ENCODE measurements around the gene MXD4. TPM values are rescaled to one million over a fixed set of nuclear protein-coding genes. Genes with fewer than 3 reads are reported as not detected.

The MXD4 gene
- total RNA-seq, 1 donor from 2014 or later, result 44.0 TPM

DNA sequence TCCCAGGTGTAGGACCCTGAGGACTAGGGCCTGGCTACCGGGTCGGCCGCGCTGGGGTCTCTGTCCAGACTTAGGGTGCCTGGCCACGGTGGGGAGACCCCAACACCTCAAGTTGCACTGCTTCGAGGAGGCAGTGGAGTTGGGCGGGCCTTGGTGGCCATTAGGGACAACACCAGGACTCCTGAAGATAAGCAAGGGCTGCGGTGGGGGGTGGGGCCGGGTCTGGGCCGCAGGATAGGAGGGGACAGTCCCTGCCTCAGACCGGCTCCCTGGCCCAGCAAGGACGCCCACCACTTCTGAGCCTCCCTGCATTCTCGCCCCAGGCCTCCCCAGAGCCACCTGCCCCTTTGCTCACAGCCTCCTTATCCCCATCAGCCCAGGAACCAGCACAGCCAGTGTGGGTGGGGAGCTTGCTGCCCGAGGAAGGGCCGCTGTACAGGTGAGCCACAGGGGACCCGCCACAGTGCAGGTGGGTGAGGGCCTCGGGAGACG is 5.5 kb upstream of the MXD4 start:
- ATAC-seq (no peak), DNase-seq (no peak)
- intact Hi-C loops (cut with micrococcal nuclease), result no loop called here

DNA sequence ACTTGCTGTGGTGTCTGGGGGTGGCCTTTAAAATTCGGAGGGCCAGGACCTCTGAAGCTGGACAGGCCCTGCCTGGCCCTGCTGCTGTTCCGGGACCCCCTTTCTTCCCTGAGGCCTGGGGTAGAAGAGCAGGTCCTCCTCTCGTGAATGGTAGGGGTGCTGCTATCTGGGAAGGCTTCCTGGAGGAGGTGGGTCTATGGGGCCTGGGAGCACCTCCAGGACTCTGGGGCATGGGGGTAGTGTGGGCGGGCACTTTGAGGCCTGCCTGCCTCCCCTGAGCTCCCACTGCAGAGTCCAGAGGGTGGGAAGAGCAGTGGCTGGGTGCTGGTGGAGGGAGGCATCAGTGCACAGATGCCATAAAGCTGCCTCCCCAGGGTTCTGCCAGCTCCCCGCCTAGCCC is 4.9 kb upstream of the MXD4 start:
- no peak for ATAC-seq
- intact Hi-C loops (cut with micrococcal nuclease), result no loop called here
- no peak for DNase-seq

DNA sequence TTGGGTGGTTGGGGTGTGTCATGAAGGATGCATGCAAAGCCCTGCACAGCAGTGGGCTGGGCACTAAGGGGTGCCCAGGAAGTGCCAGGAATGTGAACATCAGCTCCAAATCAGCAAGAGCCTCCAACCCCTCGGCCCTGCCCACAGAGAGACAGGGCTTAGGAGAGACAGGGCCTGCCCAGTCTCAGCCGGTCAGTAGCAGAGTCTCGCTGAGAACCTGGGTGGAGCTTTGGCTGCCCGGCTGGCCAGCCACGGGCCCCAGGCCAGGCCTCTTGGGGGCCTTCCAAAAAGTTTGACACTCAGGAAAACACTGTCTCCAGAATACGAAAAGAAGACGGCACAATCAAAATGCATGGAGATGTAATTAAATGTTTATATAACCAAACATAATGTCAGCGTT is 4.3 kb upstream of the MXD4 start:
- intact Hi-C loops (cut with micrococcal nuclease), result no loop called here
- ATAC-seq (peak; percentile 38), DNase-seq (peak; percentile 89)

DNA sequence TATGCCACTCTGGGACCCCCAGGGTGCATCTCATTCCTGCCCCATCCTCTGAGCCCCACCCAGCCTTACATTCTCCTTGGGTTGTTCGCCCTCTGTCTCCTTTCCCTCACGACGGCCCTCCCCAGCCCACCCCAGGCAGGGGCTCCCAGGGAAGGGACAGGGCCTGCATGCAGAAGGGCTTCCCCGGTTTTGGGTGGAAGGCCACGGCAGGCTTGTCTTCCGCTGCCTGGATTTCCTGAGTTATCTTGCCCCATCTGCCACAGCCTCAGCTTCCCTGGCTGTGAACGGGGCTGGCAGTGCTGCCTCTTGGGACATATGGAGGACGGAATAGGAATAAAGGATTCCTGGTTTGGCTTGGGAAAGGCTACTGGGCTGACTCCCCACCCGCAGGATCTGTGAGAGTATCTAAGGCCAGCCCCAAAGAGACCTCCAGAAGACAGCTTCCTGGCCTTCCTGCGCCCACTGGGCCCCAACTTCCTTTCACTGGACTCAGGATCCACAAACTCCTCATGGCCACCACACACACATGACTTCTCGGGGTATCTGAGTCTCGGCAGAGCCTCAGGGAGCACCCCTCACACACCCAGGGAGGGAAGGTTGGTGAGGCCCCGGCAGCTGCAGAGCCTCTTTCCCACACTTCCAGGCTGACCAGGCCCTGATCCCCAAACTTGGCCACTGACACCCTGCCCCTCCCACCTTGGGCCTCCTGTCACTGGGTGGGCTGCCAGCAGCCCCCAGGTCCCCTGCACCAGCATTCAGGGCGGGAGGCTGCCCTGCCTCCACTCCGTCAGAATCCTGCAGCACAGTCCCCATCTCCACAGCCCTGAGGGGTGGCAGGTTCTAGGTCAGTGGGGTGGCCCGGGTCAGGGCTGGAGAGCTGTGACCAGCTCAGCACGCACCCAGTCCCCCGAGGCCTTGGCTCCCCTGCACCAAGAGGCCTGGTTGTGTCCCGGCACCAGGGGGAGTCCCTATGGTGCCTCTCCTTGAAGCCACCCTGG is 3.5 kb upstream of the MXD4 start:
- intact Hi-C loops (cut with micrococcal nuclease), result no loop called here
- ATAC-seq (no peak), DNase-seq (peak; percentile 34)

DNA sequence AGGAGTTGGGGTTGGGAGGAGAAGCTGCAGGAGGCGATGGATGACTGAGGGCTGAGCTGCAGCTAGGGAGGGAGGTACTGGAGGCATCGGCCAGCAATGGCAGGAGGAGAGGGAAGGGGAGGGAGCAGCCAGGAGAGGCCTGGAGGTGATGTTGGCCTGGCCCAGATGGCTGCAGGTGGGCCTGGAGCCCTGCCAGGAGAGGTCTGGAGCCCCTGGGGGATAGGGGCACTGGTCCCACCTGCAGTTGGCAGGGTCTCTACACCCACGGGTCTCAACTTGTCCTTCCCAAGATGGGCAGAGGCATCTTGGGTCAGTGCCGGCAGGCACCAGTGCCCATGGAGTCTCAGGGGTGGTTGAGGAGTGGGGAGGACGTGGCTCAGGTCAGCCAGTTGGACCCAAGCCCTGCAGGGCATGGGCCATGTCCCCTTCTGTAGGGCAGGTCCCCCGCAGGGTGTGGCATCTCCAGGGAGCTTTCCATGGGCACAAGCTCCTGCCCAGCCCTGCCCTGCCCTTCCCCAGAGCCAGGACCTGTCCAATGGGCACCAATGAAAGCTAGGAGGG is 2.7 kb upstream of the MXD4 start:
- peak; percentile 32 for DNase-seq
- intact Hi-C loops (cut with micrococcal nuclease), result no loop called here

DNA sequence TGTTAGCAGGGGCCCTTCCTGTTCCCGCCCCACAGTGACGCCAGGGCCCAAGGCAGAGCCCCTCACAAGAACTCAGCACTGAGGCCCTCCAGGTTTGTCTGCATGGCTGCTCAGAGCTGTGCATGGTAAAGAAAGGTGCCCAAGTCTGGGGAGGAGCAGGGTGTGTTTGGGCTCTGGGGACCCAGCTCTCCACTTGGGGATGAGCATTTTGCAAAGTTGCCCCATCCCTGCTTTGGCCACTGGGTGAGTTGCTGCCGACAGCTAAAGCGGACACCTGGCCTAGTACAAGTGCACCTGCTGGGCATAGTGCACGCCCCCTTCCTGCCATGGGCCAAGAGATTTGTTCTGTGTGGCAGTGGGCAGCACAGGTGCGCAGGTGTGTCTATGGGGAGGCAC is 2.0 kb upstream of the MXD4 start:
- ATAC-seq, result no peak
- intact Hi-C loops (cut with micrococcal nuclease), result no loop called here
- no peak for DNase-seq

More for the DNA sequence above, 2.7 kb upstream of the MXD4 start:
- ATAC-seq, result no peak

DNA sequence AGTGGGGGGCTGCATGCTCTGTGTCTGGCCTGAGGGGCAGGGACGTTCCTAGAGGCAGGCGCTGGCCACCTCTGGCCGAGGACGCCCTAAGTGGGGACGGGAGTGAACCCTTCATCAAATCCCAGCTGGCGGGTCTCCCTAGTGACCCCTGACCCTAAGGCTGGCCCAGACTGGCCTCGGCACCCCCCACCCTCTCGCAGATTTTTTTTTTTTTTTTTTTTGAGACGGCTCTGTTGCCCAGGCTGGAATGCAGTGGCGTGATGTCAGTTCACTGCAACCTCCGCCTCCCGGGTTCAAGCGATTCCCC is 988 bp upstream of the MXD4 start:
- intact Hi-C loops (cut with micrococcal nuclease), result no loop called here
- ATAC-seq (no peak), DNase-seq (no peak)

DNA sequence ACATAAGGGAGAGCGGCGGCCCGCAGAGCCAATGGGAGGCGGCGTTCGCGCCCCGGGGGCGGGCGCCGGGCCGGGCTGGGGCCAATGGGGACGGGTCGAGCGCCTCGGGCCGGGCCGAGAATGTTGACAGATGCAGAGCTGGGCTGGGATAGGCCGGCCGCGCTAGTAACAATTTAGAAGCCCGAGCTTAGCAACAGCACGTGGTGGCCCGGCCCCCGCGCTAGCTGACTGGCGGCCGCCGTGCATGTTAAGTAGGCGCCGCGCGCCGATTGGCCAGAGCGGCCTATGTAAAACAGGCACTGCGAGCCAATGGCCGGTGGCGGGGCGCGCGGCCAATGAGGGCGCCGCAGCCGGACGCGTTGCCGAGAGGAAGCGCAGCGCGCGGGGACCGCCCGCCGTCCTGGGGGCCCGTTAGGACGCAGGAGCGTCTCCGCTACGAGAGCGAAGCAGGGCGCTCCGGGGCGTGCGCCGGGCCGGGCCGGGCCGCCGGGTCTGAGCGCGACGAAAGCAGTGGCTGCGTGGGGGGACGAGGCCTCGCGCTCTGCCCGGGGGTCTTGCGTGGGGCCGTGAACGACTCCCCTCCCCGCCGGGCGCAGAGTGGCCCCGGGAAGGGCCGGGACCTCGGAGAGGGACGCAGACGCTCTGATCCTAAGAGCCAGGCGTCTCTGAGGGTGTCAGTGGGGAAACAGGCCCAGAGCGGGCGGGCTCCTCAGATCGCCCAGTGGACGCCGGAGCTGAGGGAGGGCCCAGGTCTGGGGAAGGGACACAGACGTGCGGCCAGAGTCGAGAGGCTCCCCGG is 435 bp upstream of the MXD4 start:
- intact Hi-C loops (cut with micrococcal nuclease), result no loop called here
- ATAC-seq, result peak; percentile 91
- DNase-seq, result peak; percentile 100

DNA sequence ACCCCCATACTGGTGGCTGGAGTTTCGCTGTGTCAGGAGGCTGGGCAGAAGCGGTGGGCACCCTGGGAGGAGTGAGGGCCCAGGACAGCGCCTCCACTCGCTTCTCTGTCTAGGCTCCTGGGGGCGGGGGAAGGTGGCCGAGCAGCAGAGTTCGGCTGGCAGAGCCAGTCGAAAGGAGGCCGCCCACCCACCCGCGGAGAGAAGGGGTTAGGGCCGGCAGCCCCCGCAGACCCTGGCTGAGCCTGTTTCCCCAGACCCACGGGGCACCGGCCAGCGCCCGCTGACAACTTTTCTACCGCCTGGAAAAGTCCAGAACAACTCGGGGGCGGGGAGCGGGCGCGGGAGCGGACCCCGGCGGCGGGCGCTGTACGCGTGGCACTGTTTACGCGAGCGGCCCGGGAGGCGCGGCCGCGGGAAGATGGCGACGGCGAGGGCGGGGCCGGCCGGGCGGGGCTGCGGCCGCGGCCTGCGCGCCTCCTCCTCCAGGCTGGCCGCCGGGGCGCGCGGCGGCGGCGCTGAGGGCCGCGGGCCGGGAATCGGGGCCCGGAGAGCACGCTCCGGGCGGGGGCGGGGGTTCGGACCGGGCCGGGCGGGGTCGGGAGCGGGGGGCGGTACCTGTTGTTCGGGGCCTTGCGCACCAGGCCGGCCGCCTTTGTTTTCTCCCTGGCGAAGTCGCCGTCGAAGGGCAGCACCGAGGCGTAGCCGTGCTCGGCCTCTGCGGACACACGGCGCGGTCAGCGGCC is 628 bp downstream of the MXD4 start:
- ATAC-seq, result no peak
- DNase-seq, result peak; percentile 82
- intact Hi-C loops (cut with micrococcal nuclease), result no loop called here

DNA sequence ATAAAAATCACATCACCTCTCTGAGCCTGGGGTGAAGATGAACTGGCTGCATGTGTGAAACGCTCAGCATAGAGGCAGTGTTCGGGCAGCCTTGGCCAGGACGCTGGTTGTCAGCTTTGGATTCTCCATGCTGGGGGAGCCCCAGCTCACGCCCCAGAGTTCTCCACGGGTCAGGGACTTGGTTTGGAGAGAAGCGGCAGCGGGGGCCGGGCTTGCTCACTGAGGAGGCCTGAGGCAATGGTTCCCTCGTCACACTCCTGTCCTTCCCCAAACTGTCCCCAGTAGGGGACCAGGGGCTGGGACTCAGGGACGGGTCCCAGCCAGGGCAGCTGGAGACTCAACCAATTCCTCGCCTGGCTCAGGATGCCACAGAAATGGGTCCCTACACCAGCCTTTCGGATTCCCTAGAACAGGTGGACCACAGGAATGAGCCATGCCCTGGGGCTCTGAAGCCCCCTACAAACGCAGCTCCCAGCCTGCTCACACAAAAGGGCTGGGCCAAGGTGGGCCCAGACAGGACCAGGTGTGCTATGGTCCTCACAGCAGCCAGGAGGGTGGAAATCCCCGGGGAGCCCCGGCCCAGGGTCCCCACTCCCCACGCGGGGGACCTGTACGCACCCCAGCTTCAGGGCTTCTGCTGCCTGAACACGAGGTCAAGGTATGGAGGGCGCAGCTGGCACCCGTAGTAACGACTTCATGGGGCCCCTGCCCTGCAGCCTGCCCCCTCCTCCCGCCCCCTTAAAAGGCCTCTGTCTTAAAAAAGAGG is 1.4 kb downstream of the MXD4 start:
- DNase-seq, result peak; percentile 42
- intact Hi-C loops (cut with micrococcal nuclease), result no loop called here
- no peak for ATAC-seq

DNA sequence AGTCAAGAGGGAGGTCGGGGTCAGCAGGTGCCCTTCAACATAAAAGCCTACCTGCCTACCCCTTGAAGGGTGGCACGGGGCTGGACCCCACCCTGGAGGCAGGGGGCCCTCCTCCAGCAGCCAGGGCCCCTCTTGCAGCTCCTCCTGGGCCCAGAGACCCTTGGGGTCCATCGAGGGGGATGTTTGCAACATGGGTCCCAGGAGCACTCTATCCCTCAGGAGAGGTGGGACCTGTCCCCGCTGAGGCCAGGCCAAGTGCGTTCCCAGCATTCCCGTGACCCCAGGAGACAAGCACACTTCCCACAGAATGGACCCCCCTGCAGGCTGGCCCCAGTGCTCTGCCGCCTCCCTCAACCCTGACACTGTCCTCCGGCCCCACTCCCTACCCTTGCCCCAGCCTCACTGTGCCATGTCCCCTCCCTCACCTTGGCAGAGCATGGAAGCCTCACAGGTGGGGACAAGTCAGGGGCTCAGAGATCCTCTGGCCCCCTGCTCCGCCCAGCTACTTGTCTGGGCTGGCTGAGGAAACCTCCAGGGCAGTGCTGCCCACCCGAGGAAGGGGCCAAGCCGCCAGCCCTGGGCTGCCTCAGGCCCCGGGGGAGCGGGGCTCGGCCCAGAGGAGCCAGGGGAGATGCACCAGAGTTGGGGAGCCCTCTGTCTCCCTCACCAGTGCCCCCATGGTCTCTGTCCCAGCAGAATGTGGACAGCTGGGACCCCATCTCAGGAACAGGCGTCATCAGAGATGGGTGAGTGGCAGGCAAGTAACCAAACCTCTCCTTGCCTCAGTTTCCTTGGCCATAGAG is 2.2 kb downstream of the MXD4 start:
- intact Hi-C loops (cut with micrococcal nuclease), result no loop called here
- DNase-seq (peak; percentile 27), ATAC-seq (no peak)

DNA sequence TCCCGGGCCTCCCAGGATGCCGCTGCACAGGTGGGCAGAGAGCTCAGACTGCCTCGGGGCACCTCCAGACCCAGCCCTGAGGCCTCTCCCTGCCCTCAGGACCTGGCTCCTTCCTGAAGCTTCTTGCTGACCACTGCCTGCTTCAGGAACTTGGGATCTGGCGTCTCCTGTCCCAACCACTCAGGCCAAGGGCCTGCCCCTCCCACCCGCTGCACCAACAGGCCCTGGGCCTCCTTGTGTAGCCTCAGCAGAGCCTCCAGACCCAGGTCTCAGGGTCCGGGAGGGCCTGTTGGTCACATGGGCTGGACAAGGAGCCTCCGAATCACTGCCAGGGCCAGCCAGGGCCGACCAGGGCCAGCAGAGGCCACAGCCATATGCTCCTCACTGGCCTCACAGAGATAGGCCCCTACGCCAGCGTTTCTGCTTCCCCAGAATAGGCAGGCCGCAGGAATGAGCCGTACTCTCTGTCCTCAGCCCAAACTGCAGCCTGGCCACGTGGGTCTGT is 2.8 kb downstream of the MXD4 start:
- DNase-seq, result peak; percentile 41
- intact Hi-C loops (cut with micrococcal nuclease), result no loop called here
- no peak for ATAC-seq

DNA sequence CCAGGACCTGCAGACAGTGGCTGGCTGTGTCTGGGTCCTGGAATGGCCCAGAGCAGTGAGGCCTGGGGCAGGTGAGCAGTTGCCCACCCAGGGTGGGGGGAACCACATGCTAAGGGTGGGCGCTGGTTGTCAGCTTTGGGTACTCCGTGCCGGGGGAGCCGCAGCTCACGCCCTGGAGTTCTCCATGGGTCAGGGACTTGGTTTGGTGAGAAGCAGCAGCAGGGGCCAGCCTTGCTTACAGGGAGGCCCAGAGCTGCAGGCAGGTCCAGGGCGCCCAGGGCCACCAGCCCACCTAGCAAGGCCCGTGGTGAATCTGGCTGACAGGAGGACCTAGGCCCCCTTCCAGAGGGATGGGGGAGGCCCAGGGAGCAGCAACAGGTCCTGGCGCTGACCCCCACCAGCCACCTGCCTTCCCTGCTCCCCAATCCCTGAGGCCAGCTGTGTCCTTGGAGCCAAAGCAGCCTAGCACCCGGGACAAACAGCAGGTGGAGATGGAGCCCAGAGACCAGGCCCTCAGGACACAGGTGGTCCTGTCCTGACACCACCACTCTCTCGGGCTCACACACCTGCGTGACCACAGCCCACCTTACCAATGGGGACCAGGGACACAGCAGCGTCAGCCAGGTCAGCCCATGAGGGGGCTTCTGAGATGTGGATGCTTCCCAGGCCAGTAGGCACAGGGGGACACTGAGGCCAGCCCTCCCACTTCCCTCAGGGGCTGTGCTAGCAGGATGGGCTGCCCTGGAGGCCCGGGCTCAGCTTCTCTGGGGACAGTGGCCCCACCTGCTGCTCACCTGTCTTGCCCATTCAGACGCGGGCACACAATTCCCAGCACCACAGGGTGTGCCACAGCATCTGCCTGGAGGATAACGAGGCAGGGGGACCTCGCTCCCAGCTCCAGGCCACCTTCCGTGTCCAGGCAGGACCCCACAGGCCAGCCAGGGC is 3.5 kb downstream of the MXD4 start:
- intact Hi-C loops (cut with micrococcal nuclease), result no loop called here
- no peak for ATAC-seq
- DNase-seq, result peak; percentile 27

DNA sequence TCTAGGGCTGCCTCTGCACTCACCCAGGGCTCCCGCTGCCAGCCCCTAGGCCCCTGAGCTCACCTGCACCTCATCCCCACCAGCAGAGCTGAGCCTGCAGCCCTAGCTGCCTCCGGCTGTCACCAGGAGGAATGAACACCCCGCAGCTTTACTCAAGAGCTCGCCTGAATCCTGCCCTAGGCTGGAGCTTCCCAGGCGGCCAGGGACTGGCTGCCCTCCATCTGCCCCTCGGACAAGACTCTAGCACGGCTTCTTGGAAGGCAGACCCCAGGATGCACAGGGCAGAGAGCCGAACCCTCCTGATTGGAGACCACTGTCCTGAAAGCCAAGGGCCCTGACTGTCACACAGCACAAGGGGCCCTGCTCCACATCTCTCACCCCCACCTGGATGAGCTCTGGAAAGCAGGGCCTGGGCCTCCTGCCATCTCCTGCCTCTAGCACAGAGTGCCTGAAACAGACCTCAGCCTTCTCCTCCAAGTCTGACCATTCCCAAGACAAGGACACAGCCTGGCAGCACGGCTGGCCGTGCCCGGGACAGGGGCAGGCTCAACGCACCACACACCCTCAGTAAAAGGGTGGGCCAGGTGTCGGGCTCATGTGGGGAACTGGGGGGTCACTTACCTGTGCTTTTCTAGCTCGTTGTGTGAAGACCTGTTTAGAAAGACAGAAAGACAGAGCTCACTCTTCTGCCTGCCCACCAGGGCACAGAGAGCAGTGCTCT is 4.4 kb downstream of the MXD4 start:
- intact Hi-C loops (cut with micrococcal nuclease), result no loop called here
- no peak for ATAC-seq
- DNase-seq, result peak; percentile 39

DNA sequence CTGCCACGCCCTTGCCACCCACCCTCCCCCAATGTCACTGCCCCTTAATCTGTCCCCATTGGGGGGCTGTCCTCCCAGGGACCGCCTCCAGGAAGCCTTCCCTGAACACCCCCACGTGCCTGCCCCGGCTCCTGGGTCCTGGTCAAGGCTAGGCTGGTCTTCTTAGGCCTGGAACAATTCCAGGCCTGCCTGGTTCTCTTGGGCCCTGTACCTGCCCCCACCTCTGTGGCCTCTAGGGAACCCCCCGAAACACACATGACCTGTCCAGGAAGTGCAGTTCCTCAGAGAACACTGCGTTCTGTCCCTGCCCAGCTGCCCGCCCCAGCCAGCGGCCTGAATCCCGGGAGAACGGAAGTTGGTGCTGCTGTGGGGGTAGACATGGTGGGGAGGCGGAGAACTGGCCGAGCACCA is 5.1 kb downstream of the MXD4 start:
- intact Hi-C loops (cut with micrococcal nuclease), result no loop called here
- peak; percentile 50 for ATAC-seq
- DNase-seq, result peak; percentile 68

Measured in left ventricle myocardium superior (tissue), 1 donor.